ENCODE measurements around the gene NKX6-2. TPM values are rescaled to one million over a fixed set of nuclear protein-coding genes. Genes with fewer than 3 reads are reported as not detected.

Gene NKX6-2
- total RNA-seq, 1 donor from 2014 or later, result not detected

DNA sequence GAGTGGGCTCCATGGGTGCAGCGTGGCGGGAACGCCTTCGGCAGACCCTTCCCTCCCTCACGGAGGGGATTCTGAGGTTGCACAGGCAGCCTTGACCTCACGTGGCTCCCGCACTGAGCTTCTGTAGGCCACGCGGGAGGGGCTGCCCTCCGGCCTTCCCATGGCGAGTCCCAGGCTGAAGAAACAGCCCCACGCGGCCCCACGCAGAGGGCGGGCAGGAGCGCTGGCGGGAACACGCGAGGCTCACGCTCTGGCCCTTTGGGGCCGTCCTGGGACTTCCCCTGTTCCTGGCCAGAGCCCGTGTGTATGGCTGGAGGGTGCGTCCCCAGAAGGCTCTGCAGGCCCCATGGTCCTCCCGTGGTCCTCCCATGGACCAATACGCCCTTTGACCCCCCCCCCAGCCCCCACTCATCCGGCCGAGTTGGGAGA, 21.7 kb upstream of the NKX6-2 start:
- Histone ChIP-seq H3K4me2 (ENCODE audit: low read length) (no peak overlapping the region), H3K4me1 (ENCODE audit: insufficient read depth, low read length) (no peaks in the 10 kb centered on the region), H4K20me1 (ENCODE audit: insufficient read depth, low read length) (no peaks in the 10 kb centered on the region), H3K27ac (ENCODE audit: low read depth, low read length) (no peak overlapping the region), H3K79me2 (ENCODE audit: insufficient read depth, low read length) (no peaks in the 10 kb centered on the region), H2AFZ (ENCODE audit: low read depth, low read length) (no peak overlapping the region), H3K9me3 (ENCODE audit: insufficient read depth, low read depth, low read length) (no peaks in the 10 kb centered on the region), H3K27me3 (ENCODE audit: insufficient read depth, low read length) (no peaks in the 10 kb centered on the region), H3K4me3 (ENCODE audit: insufficient read depth, low read depth, low read length) (no peak overlapping the region), H3K36me3 (ENCODE audit: insufficient read depth, low read length) (no peaks in the 10 kb centered on the region), H3K9ac (ENCODE audit: low read length) (no peak overlapping the region)
- FAIRE-seq, result no peak
- no peak overlapping the region for H3K4me3 Mint-ChIP-seq (ENCODE audit: unreplicated experiment)
- H3K27me3 Mint-ChIP-seq (ENCODE audit: low read depth, unreplicated experiment), result peaks cover 16% of the 10 kb centered on the region
- DNase-seq (ENCODE audit: low read depth), result no peak
- H3K9me3 Mint-ChIP-seq (ENCODE audit: unreplicated experiment), result no peaks in the 10 kb centered on the region
- TF ChIP-seq, protein P1, sequence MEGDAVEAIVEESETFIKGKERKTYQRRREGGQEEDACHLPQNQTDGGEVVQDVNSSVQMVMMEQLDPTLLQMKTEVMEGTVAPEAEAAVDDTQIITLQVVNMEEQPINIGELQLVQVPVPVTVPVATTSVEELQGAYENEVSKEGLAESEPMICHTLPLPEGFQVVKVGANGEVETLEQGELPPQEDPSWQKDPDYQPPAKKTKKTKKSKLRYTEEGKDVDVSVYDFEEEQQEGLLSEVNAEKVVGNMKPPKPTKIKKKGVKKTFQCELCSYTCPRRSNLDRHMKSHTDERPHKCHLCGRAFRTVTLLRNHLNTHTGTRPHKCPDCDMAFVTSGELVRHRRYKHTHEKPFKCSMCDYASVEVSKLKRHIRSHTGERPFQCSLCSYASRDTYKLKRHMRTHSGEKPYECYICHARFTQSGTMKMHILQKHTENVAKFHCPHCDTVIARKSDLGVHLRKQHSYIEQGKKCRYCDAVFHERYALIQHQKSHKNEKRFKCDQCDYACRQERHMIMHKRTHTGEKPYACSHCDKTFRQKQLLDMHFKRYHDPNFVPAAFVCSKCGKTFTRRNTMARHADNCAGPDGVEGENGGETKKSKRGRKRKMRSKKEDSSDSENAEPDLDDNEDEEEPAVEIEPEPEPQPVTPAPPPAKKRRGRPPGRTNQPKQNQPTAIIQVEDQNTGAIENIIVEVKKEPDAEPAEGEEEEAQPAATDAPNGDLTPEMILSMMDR (IDR thresholded peaks at IDR 0.05; ENCODE audit: insufficient read depth, low read depth, low read length), result no peak
- TF ChIP-seq EZH2 (IDR thresholded peaks at IDR 0.05; ENCODE audit: insufficient read depth, low read length), result no peak
- H3K4me1 Mint-ChIP-seq (ENCODE audit: low read depth, unreplicated experiment), result no peaks in the 10 kb centered on the region
- no peak overlapping the region for H3K27ac Mint-ChIP-seq (ENCODE audit: unreplicated experiment)
- no peaks in the 10 kb centered on the region for H3K36me3 Mint-ChIP-seq (ENCODE audit: low read depth, unreplicated experiment)

DNA sequence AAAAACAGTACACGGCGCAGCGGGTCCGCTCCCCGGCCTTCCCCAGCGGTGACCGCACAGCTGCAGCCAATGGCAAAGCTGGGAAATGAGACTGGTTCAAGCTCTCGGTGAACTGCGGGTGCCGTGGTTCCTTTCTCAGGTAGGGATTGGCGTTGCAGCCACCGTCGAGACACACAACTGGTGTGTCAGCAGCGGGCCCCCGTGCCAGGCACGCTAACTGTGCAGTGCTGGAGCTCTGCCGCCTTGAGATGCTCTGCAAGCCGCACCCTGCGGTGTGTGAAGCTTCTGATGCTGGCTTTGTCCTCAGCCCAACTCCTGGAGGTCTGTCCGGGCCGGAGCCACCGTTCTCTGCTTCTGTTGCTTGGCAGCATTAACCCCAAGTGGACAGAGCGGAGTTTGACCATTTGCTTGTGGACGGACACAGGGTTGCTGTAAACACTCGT, 20.6 kb upstream of the NKX6-2 start:
- H3K9me3 ChIP-seq (ENCODE audit: insufficient read depth, low read depth, low read length), result no peaks in the 10 kb centered on the region
- Mint-ChIP-seq H3K27me3 (ENCODE audit: low read depth, unreplicated experiment) (peaks cover 16% of the 10 kb centered on the region), H3K27ac (ENCODE audit: unreplicated experiment) (no peak overlapping the region), H3K4me1 (ENCODE audit: low read depth, unreplicated experiment) (no peaks in the 10 kb centered on the region), H3K4me3 (ENCODE audit: unreplicated experiment) (no peak overlapping the region), H3K9me3 (ENCODE audit: unreplicated experiment) (peaks cover 4% of the 10 kb centered on the region), H3K36me3 (ENCODE audit: low read depth, unreplicated experiment) (no peaks in the 10 kb centered on the region)
- no peaks in the 10 kb centered on the region for H4K20me1 ChIP-seq (ENCODE audit: insufficient read depth, low read length)
- H3K79me2 ChIP-seq (ENCODE audit: insufficient read depth, low read length), result no peaks in the 10 kb centered on the region
- no peaks in the 10 kb centered on the region for H3K4me1 ChIP-seq (ENCODE audit: insufficient read depth, low read length)
- no peak overlapping the region for H2AFZ ChIP-seq (ENCODE audit: low read depth, low read length)
- H3K4me3 ChIP-seq (ENCODE audit: insufficient read depth, low read depth, low read length), result no peak overlapping the region
- H3K27me3 ChIP-seq (ENCODE audit: insufficient read depth, low read length), result no peaks in the 10 kb centered on the region
- no peak for DNase-seq (ENCODE audit: low read depth)
- no peak overlapping the region for H3K9ac ChIP-seq (ENCODE audit: low read length)
- TF ChIP-seq, protein P1 (IDR thresholded peaks at IDR 0.05; ENCODE audit: insufficient read depth, low read depth, low read length), result no peak
- no peak for TF ChIP-seq EZH2 (IDR thresholded peaks at IDR 0.05; ENCODE audit: insufficient read depth, low read length)
- no peak overlapping the region for H3K27ac ChIP-seq (ENCODE audit: low read depth, low read length)
- no peaks in the 10 kb centered on the region for H3K36me3 ChIP-seq (ENCODE audit: insufficient read depth, low read length)
- FAIRE-seq, result no peak
- no peak overlapping the region for H3K4me2 ChIP-seq (ENCODE audit: low read length)

DNA sequence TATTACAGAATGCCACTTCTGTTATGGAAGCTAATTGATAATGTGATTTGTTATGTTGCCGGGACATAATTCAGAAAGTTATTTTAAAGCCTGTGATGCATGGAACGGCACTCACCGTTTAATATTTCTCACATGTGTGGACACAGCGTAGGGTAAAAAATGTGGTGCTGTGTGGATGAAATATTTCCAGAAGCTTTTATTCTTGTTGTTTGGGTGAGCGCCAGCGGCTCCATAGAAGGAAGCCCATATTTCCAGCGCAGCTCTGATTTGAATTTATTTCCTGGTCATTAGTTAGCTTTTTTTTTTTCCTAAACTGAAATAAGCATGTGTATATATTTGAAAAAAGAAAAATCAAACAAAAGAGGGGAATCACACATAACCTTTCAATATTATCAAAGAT, 20.2 kb upstream of the NKX6-2 start:
- DNase-seq (ENCODE audit: low read depth), result no peak
- Mint-ChIP-seq H3K4me1 (ENCODE audit: low read depth, unreplicated experiment) (no peaks in the 10 kb centered on the region), H3K9me3 (ENCODE audit: unreplicated experiment) (peaks cover 4% of the 10 kb centered on the region), H3K4me3 (ENCODE audit: unreplicated experiment) (no peak overlapping the region), H3K27ac (ENCODE audit: unreplicated experiment) (no peak overlapping the region), H3K27me3 (ENCODE audit: low read depth, unreplicated experiment) (peaks cover 16% of the 10 kb centered on the region), H3K36me3 (ENCODE audit: low read depth, unreplicated experiment) (no peaks in the 10 kb centered on the region)
- H3K9me3 ChIP-seq (ENCODE audit: insufficient read depth, low read depth, low read length), result no peaks in the 10 kb centered on the region
- H3K79me2 ChIP-seq (ENCODE audit: insufficient read depth, low read length), result no peaks in the 10 kb centered on the region
- H3K4me3 ChIP-seq (ENCODE audit: insufficient read depth, low read depth, low read length), result no peak overlapping the region
- H3K27me3 ChIP-seq (ENCODE audit: insufficient read depth, low read length), result no peaks in the 10 kb centered on the region
- no peaks in the 10 kb centered on the region for H3K4me1 ChIP-seq (ENCODE audit: insufficient read depth, low read length)
- H3K36me3 ChIP-seq (ENCODE audit: insufficient read depth, low read length), result no peaks in the 10 kb centered on the region
- TF ChIP-seq, protein P1 (IDR thresholded peaks at IDR 0.05; ENCODE audit: insufficient read depth, low read depth, low read length), result no peak
- TF ChIP-seq EZH2 (IDR thresholded peaks at IDR 0.05; ENCODE audit: insufficient read depth, low read length), result no peak
- no peak overlapping the region for H3K9ac ChIP-seq (ENCODE audit: low read length)
- H3K4me2 ChIP-seq (ENCODE audit: low read length), result no peak overlapping the region
- FAIRE-seq, result no peak
- no peak overlapping the region for H2AFZ ChIP-seq (ENCODE audit: low read depth, low read length)
- no peak overlapping the region for H3K27ac ChIP-seq (ENCODE audit: low read depth, low read length)
- H4K20me1 ChIP-seq (ENCODE audit: insufficient read depth, low read length), result no peaks in the 10 kb centered on the region
